Caco-2 (cell line): Measurements from ENCODE around the gene PRXL2B. TPM values are rescaled to one million over a fixed set of nuclear protein-coding genes. Genes with fewer than 3 reads are reported as not detected.
"Not testable (repeated sequence)": the region's sequence is repeated elsewhere in the genome, so short reads cannot be mapped to it uniquely, and the experiment has no call there.

ENCODE experiments used
- BruUV-seq: library from RNA; stranded (reverse); fragments of 400-500 nt; replicated peaks from 2 replicates; lab custom pipeline; 2021; lab: Mats Ljungman, UMichigan
- CTCF ChIA-PET: fragments of 300-600 bp; sonication (Branson Sonifier 250); formaldehyde crosslinking; loops from one replicate; lab custom pipeline; 2022; ENCODE audit warnings: antibody characterized with exemption; lab: Charles Lee
- POLR2A ChIA-PET: fragments of 300-600 bp; sonication (Branson Sonifier 250); formaldehyde crosslinking; loops from one replicate; lab custom pipeline; 2022; ENCODE audit warnings: antibody characterized with exemption; lab: Charles Lee
- DNase-seq, 2 experiments: peaks; one replicate each; pipeline versions ENCODE4 v3.0.0 to v3.0.0-alpha.2; 2020 to 2022
- H3K27me3 ChIP-seq: replicated peaks from 2 replicates; pipeline ENCODE4 v1.6.0; 2011; ENCODE audit warnings: low read length; ENCODE audit not compliant: control insufficient read depth, insufficient read depth
- H3K36me3 ChIP-seq: 2 replicates; pipeline ENCODE4 v1.5.1; 2011; ENCODE audit warnings: low read length; ENCODE audit not compliant: control insufficient read depth, insufficient read depth
- H3K4me1 ChIP-seq: fragments of 250-450 bp; sonication (Bioruptor Pico); 2 replicates; pipeline ENCODE4 v1.5.1; 2020; ENCODE audit warnings: mild to moderate bottlenecking
- H3K4me3 ChIP-seq: 2 replicates; pipeline ENCODE4 v1.5.1; 2011; ENCODE audit warnings: low read depth, mild to moderate bottlenecking, control low read depth, low read length
- H3K9me3 ChIP-seq: fragments of 250-450 bp; sonication (Bioruptor Pico); 2 replicates; pipeline ENCODE4 v1.5.1; 2020; ENCODE audit warnings: mild to moderate bottlenecking, moderate library complexity
- H3K27ac Mint-ChIP-seq: one replicate; pipeline ENCODE4 v1.8.0; 2022; ENCODE audit warnings: mixed read lengths; ENCODE audit not compliant: unreplicated experiment
- H3K27me3 Mint-ChIP-seq: one replicate; pipeline ENCODE4 v1.8.0; 2022; ENCODE audit warnings: mixed read lengths; ENCODE audit not compliant: insufficient read depth, unreplicated experiment
- H3K36me3 Mint-ChIP-seq: one replicate; pipeline ENCODE4 v1.8.0; 2022; ENCODE audit warnings: mild to moderate bottlenecking, mixed read lengths; ENCODE audit not compliant: insufficient read depth, unreplicated experiment
- H3K4me1 Mint-ChIP-seq: one replicate; pipeline ENCODE4 v1.8.0; 2022; ENCODE audit warnings: low read depth, mixed read lengths; ENCODE audit not compliant: unreplicated experiment
- H3K4me3 Mint-ChIP-seq: one replicate; pipeline ENCODE4 v1.8.0; 2022; ENCODE audit warnings: mild to moderate bottlenecking, moderate library complexity, mixed read lengths; ENCODE audit not compliant: unreplicated experiment
- H3K9me3 Mint-ChIP-seq: one replicate; pipeline ENCODE4 v1.8.0; 2022; ENCODE audit warnings: mixed read lengths; ENCODE audit not compliant: unreplicated experiment
- intact Hi-C: fragments of 100-400 bp; cut with micrococcal nuclease; formaldehyde crosslinking; loops from one replicate; pipeline ENCODE4 v1.10.0; 2022; ENCODE audit not compliant: unreplicated experiment
- total RNA-seq: library from RNA; stranded (reverse); gene quantifications from 2 replicates; pipeline ENCODE4 v1.2.3, GENCODE V29; 2022
- TF ChIP-seq, protein P1 (sequence below), 2 experiments: fragments of 200-600 bp in 1 of 2; IDR thresholded peaks; 1 replicate in 1 of 2; 2 replicates in 1 of 2; pipeline versions ENCODE4 v1.5.1 to v1.8.0; 2011 to 2022; ENCODE audit warnings: antibody characterized with exemption in 1 of 2, control low read depth in 1 of 2, inconsistent platforms in 1 of 2, low read depth in 1 of 2, low read length in 1 of 2, mild to moderate bottlenecking in 1 of 2, moderate library complexity in 1 of 2; ENCODE audit not compliant: insufficient read depth in 1 of 2, severe bottlenecking in 1 of 2, unreplicated experiment in 1 of 2

PRXL2B gene
- total RNA-seq, 1 experiment from 2014 or later, result 16.2 TPM

DNA sequence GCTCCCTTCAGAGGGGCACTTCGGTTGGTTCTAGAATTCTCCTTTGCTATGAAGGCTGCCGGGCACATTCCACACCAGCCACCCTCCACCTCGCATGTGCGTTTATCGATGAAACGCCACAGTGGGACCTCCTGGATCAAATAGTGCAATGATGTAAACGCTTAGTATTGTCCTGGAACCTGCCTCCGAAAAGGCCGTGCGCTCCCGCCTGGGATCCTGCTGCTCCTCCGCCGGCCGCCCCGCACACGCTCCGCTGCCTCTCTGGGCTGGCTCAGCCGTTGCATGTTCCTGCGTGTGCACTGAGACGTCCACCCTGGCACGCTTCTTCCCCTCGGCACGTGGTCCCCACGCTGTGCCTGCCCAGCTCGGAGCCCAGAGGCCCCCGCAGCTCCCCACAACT is 34.4 kb upstream of the PRXL2B start:
- Histone ChIP-seq H3K4me1 (peaks cover 7% of the 10 kb centered on the region), H3K27me3 (no peaks in the 10 kb centered on the region), H3K36me3 (no peaks in the 10 kb centered on the region), H3K9me3 (no peaks in the 10 kb centered on the region), H3K4me3 (no peak overlapping the region)
- Mint-ChIP-seq H3K27me3 (peaks cover 2% of the 10 kb centered on the region), H3K36me3 (no peaks in the 10 kb centered on the region), H3K9me3 (no peaks in the 10 kb centered on the region), H3K27ac (no peak overlapping the region), H3K4me1 (no peaks in the 10 kb centered on the region), H3K4me3 (no peak overlapping the region)
- BruUV-seq, result no TSS peak
- ChIA-PET CTCF (interaction anchor here (0.6 kb wide), 1 partner anchor 26 kb away, joined by 4 read pairs; no protein-coding TSS in a partner anchor), POLR2A (no interaction called here)
- TF ChIP-seq, protein P1, sequence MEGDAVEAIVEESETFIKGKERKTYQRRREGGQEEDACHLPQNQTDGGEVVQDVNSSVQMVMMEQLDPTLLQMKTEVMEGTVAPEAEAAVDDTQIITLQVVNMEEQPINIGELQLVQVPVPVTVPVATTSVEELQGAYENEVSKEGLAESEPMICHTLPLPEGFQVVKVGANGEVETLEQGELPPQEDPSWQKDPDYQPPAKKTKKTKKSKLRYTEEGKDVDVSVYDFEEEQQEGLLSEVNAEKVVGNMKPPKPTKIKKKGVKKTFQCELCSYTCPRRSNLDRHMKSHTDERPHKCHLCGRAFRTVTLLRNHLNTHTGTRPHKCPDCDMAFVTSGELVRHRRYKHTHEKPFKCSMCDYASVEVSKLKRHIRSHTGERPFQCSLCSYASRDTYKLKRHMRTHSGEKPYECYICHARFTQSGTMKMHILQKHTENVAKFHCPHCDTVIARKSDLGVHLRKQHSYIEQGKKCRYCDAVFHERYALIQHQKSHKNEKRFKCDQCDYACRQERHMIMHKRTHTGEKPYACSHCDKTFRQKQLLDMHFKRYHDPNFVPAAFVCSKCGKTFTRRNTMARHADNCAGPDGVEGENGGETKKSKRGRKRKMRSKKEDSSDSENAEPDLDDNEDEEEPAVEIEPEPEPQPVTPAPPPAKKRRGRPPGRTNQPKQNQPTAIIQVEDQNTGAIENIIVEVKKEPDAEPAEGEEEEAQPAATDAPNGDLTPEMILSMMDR (IDR thresholded peaks at IDR 0.05; ENCODE audit: insufficient read depth in 1 of 2, low read depth in 1 of 2, low read length in 1 of 2, severe bottlenecking in 1 of 2, unreplicated experiment in 1 of 2), result no peak
- intact Hi-C loops, result no loop called here
- no peak for DNase-seq

DNA sequence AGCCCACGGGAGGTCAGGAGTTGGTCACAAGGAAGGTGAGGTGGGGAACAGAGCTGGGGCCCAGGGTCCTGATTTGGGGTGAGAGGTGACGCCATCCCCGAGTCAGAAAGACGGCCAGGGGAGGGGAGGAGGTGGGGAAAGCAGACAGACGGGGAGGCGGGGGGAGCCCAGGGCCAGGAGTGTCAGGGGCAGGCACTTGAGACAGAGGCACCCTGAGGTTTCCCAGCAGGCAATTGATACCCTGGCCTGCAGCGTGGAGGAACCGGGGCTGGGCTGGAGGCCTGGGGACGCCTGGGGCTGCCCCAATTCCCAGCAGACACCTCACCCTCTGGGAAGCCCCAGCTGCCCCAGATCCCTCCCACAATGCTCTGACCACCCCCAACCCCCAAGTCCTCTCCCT is 33.5 kb upstream of the PRXL2B start:
- H3K27me3 Mint-ChIP-seq, H3K27ac Mint-ChIP-seq, H3K27me3 ChIP-seq, H3K36me3 Mint-ChIP-seq, DNase-seq, CTCF ChIA-PET, H3K4me3 Mint-ChIP-seq, H3K4me3 ChIP-seq, intact Hi-C loops, H3K9me3 ChIP-seq, BruUV-seq, H3K36me3 ChIP-seq, H3K9me3 Mint-ChIP-seq, H3K4me1 ChIP-seq, H3K4me1 Mint-ChIP-seq, POLR2A ChIA-PET: not testable (repeated sequence)

DNA sequence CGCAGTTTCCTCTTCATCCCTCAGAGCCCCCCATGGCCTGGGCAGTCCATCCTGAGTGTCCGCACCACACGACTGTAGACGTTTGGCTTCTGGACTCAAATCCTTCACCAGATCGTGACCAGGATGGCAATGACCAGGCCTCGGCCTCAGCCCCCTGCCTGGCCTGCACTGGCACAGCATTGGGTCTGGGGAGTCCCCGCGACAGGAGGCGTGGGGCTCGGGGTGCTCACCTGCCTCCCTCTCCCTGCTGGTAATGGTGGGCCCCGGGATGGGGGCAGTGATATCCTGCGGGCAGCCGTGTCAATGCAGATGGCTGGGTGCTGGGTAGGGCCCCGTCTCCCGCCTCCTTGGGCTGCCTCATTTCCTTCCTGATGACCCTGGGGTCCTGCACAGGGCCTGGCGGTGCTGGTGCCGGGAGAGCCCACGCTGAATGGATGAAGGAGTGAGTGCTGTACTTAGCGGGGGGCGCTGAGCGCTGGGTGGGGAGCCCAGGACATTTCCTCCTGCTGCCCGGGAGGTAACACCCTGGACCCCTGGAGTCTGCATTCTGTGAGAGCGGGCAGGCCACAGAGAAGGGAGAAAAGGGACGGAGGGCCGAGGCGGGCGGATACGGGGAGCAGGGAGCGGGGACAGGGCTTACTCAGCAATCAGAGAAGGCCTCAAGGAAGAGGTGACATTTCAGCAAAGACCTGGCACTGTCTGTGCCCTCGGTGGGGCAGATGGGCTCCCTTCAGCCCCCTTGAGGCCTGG is 32.5 kb upstream of the PRXL2B start:
- intact Hi-C loops, result no loop called here
- Mint-ChIP-seq H3K9me3 (no peaks in the 10 kb centered on the region), H3K36me3 (no peaks in the 10 kb centered on the region), H3K4me3 (no peak overlapping the region), H3K27me3 (peaks cover 2% of the 10 kb centered on the region), H3K4me1 (no peaks in the 10 kb centered on the region), H3K27ac (no peak overlapping the region)
- no peaks in the 10 kb centered on the region for H3K36me3 ChIP-seq
- POLR2A ChIA-PET, result no interaction called here
- no peaks in the 10 kb centered on the region for H3K27me3 ChIP-seq
- H3K4me3 ChIP-seq, result no peak overlapping the region
- no peaks in the 10 kb centered on the region for H3K9me3 ChIP-seq
- H3K4me1 ChIP-seq, result no peaks in the 10 kb centered on the region
- BruUV-seq, result no TSS peak
- TF ChIP-seq, protein P1 (IDR thresholded peaks at IDR 0.05; ENCODE audit: insufficient read depth in 1 of 2, low read depth in 1 of 2, low read length in 1 of 2, severe bottlenecking in 1 of 2, unreplicated experiment in 1 of 2), result no peak
- DNase-seq, result no peak
- CTCF ChIA-PET, result no interaction called here
